HepG2 (cell line): ENCODE results near the gene RFX2. TPM values are rescaled to one million over a fixed set of nuclear protein-coding genes. Genes with fewer than 3 reads are reported as not detected.
A peak's percentile ranks its signal among the peaks of the same experiment; 100 is the strongest.

Experiments used
- ATRX ChIP-seq: sonication (generic); formaldehyde crosslinking; IDR thresholded peaks from 2 replicates; pipeline ENCODE4 v1.4.0; 2020; ENCODE audit warnings: missing genetic modification reagents, borderline replicate concordance
- BCL6 ChIP-seq: IDR thresholded peaks from 2 replicates; pipeline ENCODE4 v1.6.1; 2016; ENCODE audit warnings: missing genetic modification reagents, missing compliant biosample characterization
- ERF ChIP-seq: IDR thresholded peaks from 2 replicates; pipeline ENCODE4 v1.6.1; 2018; ENCODE audit warnings: missing biosample characterization, missing genetic modification reagents
- GPBP1L1 ChIP-seq: sonication (generic); formaldehyde crosslinking; IDR thresholded peaks from 2 replicates; pipeline ENCODE4 v1.5.0; 2020; ENCODE audit warnings: mild to moderate bottlenecking, missing genetic modification reagents
- NBN ChIP-seq: fragments of 450-650 bp; conservative IDR thresholded peaks from 2 replicates; pipeline ENCODE4 v1.6.1; 2017
- PAF1 ChIP-seq: IDR thresholded peaks from 2 replicates; pipeline ENCODE4 v1.6.1; 2016; ENCODE audit warnings: missing genetic modification reagents, missing compliant biosample characterization
- SP1 ChIP-seq, 2 experiments: fragments of 450-650 bp in 1 of 2; sonication (generic) in 1 of 2; formaldehyde crosslinking in 1 of 2; IDR thresholded peaks; 2 replicates each; pipeline versions ENCODE4 v1.4.0 to v1.6.1; 2016 to 2020; ENCODE audit warnings: missing genetic modification reagents in 1 of 2
- SP5 ChIP-seq: IDR thresholded peaks from 2 replicates; pipeline ENCODE4 v1.6.1; 2016; ENCODE audit warnings: low read depth, borderline replicate concordance
- TRIM24 ChIP-seq: sonication (generic); formaldehyde crosslinking; IDR thresholded peaks from 2 replicates; pipeline ENCODE4 v1.8.0; 2022; ENCODE audit warnings: mild to moderate bottlenecking, missing genetic modification reagents
- ZFP1 ChIP-seq: IDR thresholded peaks from 2 replicates; pipeline ENCODE4 v1.6.1; 2016
- ZFY ChIP-seq: sonication (generic); formaldehyde crosslinking; IDR thresholded peaks from 2 replicates; pipeline ENCODE4 v1.4.0; 2020; ENCODE audit warnings: missing genetic modification reagents
- ZMAT3 ChIP-seq: sonication (generic); formaldehyde crosslinking; conservative IDR thresholded peaks from 2 replicates; pipeline ENCODE4 v1.7.0; 2021; ENCODE audit warnings: missing genetic modification reagents
- ZNF34 ChIP-seq: sonication (generic); formaldehyde crosslinking; IDR thresholded peaks from 2 replicates; pipeline ENCODE4 v1.4.0; 2020; ENCODE audit warnings: mild to moderate bottlenecking, missing genetic modification reagents, borderline replicate concordance
- ZNF558 ChIP-seq: sonication (generic); formaldehyde crosslinking; IDR thresholded peaks from 2 replicates; pipeline ENCODE4 v1.9.0; 2022; ENCODE audit warnings: mild to moderate bottlenecking, missing genetic modification reagents, borderline replicate concordance
- ZNF580 ChIP-seq: IDR thresholded peaks from 2 replicates; pipeline ENCODE4 v1.6.1; 2016; ENCODE audit warnings: low read depth, borderline replicate concordance
- ZNF7 ChIP-seq: IDR thresholded peaks from 2 replicates; pipeline ENCODE4 v1.6.1; 2016; ENCODE audit warnings: missing biosample characterization, missing genetic modification reagents
- ZSCAN29 ChIP-seq: sonication (generic); formaldehyde crosslinking; conservative IDR thresholded peaks from 2 replicates; pipeline ENCODE4 v1.4.0; 2020; ENCODE audit warnings: mild to moderate bottlenecking, missing genetic modification reagents
- polyA plus RNA-seq, 8 experiments: library from polyadenylated mRNA; depleted of rRNA in 3 of 8; stranded (reverse) in 7 of 8; unstranded in 1 of 8; fragments of >200 nt; fragmentation: Illumina TruSeq in 4 of 8; extraction: Trizol in 4 of 8; gene quantifications; 2 replicates each; pipeline versions ENCODE4 v1.2.1 to v1.2.3, GENCODE V29; 2011 to 2016; ENCODE audit warnings: low read depth in 4 of 8, missing spikeins in 1 of 8, mixed read lengths in 1 of 8; ENCODE audit not compliant: insufficient read depth in 1 of 8
- total RNA-seq, 5 experiments: library from RNA; depleted of rRNA; stranded (reverse); fragments of >200 nt; fragmentation: Illumina TruSeq; extraction: Trizol; gene quantifications; 2 replicates each; pipeline ENCODE4 v1.2.3, GENCODE V29; 2016; ENCODE audit warnings: low read depth in 1 of 5
- TF ChIP-seq, protein P1 (sequence below): sonication (generic); formaldehyde crosslinking; IDR thresholded peaks from 2 replicates; pipeline ENCODE4 v1.5.0; 2020; ENCODE audit warnings: mild to moderate bottlenecking, missing genetic modification reagents, moderate library complexity
- TF ChIP-seq, protein P2 (sequence below): sonication (generic); formaldehyde crosslinking; IDR thresholded peaks from 2 replicates; pipeline ENCODE4 v1.9.0; 2021; ENCODE audit warnings: mild to moderate bottlenecking, missing genetic modification reagents
- TF ChIP-seq, protein P3 (sequence below): sonication (generic); formaldehyde crosslinking; IDR thresholded peaks from 2 replicates; pipeline ENCODE4 v1.8.0; 2022; ENCODE audit warnings: missing genetic modification reagents, mild to moderate bottlenecking, inconsistent platforms, borderline replicate concordance

The RFX2 gene
- total and polyA plus RNA-seq, 2 of the 13 experiments (the other 11 are each of a cell fraction or from before 2014, with no cell fraction given), result 2.8 to 3.3 TPM

GRCh38 chr19:5983367-5983955, 126.8 kb downstream of the RFX2 start (continued):
- TF ChIP-seq, protein P1, sequence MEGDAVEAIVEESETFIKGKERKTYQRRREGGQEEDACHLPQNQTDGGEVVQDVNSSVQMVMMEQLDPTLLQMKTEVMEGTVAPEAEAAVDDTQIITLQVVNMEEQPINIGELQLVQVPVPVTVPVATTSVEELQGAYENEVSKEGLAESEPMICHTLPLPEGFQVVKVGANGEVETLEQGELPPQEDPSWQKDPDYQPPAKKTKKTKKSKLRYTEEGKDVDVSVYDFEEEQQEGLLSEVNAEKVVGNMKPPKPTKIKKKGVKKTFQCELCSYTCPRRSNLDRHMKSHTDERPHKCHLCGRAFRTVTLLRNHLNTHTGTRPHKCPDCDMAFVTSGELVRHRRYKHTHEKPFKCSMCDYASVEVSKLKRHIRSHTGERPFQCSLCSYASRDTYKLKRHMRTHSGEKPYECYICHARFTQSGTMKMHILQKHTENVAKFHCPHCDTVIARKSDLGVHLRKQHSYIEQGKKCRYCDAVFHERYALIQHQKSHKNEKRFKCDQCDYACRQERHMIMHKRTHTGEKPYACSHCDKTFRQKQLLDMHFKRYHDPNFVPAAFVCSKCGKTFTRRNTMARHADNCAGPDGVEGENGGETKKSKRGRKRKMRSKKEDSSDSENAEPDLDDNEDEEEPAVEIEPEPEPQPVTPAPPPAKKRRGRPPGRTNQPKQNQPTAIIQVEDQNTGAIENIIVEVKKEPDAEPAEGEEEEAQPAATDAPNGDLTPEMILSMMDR (CRISPR knock-in tag), result 0 out of 2 replicates have a peak, but pooled peaks have one; percentile 17
- TF ChIP-seq ZSCAN29 (CRISPR knock-in tag) (0 out of 2 replicates have a peak, but pooled peaks have one; percentile 50), ZFY (CRISPR knock-in tag) (no peak), GPBP1L1 (CRISPR knock-in tag) (no peak), NBN (no peak), SP1 (IDR thresholded peaks at IDR 0.05) (no peak), SP1 (CRISPR knock-in tag; IDR thresholded peaks at IDR 0.05) (no peak), ZNF558 (no peak), ZNF7 (CRISPR knock-in tag) (no peak), ATRX (CRISPR knock-in tag) (no peak), ZFP1 (CRISPR knock-in tag) (0 out of 2 replicates have a peak, but pooled peaks have one; percentile 37), ERF (CRISPR knock-in tag) (peak; percentile 23; the same call in 1 of the 2 replicates), PAF1 (CRISPR knock-in tag) (no peak; the same call in 1 of the 2 replicates), SP5 (CRISPR knock-in tag) (no peak), ZNF580 (CRISPR knock-in tag) (no peak), ZMAT3 (no peak), ZNF34 (no peak), TRIM24 (CRISPR knock-in tag) (no peak), BCL6 (CRISPR knock-in tag) (peak; percentile 40; the same call in 1 of the 2 replicates)
- TF ChIP-seq, protein P2, sequence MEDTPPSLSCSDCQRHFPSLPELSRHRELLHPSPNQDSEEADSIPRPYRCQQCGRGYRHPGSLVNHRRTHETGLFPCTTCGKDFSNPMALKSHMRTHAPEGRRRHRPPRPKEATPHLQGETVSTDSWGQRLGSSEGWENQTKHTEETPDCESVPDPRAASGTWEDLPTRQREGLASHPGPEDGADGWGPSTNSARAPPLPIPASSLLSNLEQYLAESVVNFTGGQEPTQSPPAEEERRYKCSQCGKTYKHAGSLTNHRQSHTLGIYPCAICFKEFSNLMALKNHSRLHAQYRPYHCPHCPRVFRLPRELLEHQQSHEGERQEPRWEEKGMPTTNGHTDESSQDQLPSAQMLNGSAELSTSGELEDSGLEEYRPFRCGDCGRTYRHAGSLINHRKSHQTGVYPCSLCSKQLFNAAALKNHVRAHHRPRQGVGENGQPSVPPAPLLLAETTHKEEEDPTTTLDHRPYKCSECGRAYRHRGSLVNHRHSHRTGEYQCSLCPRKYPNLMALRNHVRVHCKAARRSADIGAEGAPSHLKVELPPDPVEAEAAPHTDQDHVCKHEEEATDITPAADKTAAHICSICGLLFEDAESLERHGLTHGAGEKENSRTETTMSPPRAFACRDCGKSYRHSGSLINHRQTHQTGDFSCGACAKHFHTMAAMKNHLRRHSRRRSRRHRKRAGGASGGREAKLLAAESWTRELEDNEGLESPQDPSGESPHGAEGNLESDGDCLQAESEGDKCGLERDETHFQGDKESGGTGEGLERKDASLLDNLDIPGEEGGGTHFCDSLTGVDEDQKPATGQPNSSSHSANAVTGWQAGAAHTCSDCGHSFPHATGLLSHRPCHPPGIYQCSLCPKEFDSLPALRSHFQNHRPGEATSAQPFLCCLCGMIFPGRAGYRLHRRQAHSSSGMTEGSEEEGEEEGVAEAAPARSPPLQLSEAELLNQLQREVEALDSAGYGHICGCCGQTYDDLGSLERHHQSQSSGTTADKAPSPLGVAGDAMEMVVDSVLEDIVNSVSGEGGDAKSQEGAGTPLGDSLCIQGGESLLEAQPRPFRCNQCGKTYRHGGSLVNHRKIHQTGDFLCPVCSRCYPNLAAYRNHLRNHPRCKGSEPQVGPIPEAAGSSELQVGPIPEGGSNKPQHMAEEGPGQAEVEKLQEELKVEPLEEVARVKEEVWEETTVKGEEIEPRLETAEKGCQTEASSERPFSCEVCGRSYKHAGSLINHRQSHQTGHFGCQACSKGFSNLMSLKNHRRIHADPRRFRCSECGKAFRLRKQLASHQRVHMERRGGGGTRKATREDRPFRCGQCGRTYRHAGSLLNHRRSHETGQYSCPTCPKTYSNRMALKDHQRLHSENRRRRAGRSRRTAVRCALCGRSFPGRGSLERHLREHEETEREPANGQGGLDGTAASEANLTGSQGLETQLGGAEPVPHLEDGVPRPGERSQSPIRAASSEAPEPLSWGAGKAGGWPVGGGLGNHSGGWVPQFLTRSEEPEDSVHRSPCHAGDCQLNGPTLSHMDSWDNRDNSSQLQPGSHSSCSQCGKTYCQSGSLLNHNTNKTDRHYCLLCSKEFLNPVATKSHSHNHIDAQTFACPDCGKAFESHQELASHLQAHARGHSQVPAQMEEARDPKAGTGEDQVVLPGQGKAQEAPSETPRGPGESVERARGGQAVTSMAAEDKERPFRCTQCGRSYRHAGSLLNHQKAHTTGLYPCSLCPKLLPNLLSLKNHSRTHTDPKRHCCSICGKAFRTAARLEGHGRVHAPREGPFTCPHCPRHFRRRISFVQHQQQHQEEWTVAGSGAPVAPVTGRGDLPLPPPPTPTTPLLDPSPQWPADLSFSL (CRISPR knock-in tag), result no peak
- TF ChIP-seq, protein P3, sequence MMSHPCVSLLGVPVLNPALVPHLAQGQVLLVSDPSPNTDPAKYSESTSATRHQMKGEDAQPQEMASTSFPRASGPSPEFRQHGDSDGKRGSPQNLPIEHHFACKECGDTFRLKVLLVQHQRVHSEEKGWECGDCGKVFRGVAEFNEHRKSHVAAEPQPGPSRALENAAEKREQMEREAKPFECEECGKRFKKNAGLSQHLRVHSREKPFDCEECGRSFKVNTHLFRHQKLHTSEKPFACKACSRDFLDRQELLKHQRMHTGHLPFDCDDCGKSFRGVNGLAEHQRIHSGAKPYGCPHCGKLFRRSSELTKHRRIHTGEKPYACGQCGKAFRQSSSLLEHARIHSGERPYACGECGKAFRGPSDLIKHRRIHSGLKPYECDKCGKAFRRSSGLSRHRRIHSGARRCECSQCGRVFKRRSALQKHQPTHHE (CRISPR knock-in tag), result no peak
